HG03469 (cell line): ENCODE measurements around the gene PPBP.
"Not testable (repeated sequence)": the region's sequence is repeated elsewhere in the genome, so short reads cannot be mapped to it uniquely, and the experiment has no call there.

Source experiments
- ATAC-seq: cut with Tn5 transposase; IDR thresholded peaks from one replicate; pipeline ENCODE4 v1.9.1; 2021; ENCODE audit warnings: mild to moderate bottlenecking, moderate library complexity, moderate number of reproducible peaks; ENCODE audit not compliant: unreplicated experiment

The PPBP gene

DNA sequence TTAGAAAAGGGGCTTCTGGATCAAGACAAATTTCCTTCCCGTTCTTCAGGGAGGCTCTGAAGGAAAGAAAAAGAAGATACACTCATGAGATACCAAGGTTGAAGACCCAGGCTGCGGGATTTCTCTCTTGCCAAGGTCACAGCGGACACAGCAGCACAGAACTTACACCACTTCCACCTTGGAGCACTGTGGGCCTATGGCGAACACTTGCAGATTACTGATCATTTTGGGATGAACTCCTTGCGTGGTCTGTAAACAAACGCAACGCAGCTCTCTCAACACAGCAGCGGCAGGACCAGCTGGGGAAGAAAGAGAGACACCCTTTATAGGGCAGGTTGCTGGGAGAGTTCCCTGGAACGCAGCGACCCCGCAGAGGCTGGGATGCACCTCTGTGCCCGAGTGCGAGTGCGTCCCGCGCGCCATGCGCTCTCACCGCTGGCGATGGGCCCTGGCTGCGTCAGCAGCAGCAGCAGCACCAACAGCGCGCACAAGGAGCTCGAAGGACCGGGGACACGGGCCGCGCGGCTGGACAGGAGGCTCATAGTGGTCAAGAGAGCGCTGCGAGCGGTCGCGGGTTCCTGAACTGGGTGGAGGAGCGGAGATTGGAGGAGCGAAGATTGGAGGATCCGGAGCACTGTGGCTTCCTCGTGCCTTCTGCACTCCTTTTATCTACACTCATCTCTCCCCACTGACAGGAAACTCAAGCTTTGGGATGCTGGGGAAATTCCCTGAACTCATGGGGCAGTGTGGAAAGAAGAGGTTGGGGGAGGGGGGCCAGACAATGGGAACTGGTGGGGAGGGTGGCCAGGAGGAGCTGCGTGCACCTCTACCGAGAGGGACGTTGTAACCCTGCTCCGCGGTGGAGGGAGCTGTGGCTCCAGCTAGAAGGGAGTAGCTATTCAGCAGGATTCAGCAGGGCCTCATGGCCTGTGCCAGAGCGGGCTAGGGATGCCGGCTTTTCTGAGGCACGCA, 10.3 kb upstream of the PPBP start, which contains the start of gene CXCL5:
Gene CXCL5 (minus strand): TSS at position 638 of the 972 bp plus-strand sequence. CDS start 96 bp downstream, at position 542.
- no peak for ATAC-seq

DNA sequence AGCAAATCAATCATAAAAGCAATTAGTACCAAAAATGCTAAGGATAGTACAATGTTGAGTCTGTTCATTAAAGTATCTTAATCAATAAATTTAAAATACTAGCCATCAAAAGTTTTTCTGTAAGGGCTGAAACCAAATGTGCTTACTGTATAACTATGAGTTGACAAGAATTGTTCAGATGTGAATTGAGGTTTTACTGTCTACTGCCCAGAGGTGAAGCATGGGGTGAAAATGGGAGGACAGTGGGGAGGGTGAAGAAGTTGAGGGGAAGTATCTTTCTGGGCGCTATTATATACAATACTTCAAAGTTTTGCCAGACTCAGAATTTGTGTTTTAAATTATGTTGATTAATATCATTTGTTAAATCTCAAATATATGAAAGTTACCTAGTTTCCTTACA, 4.1 kb upstream of the PPBP start:
- ATAC-seq, result no peak

DNA sequence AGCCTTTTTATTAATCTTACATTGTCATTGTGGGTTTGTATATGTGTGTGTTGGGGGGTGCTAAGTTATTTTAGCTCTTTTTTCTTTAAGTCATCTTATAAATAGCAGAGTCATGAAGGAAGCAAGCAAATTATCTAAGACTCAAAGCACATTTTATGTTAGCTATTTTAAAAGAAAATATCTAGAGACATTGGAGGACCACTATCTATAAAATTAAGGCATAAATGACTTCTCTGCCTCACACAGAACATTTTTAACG, 3.7 kb upstream of the PPBP start:
- no peak for ATAC-seq

DNA sequence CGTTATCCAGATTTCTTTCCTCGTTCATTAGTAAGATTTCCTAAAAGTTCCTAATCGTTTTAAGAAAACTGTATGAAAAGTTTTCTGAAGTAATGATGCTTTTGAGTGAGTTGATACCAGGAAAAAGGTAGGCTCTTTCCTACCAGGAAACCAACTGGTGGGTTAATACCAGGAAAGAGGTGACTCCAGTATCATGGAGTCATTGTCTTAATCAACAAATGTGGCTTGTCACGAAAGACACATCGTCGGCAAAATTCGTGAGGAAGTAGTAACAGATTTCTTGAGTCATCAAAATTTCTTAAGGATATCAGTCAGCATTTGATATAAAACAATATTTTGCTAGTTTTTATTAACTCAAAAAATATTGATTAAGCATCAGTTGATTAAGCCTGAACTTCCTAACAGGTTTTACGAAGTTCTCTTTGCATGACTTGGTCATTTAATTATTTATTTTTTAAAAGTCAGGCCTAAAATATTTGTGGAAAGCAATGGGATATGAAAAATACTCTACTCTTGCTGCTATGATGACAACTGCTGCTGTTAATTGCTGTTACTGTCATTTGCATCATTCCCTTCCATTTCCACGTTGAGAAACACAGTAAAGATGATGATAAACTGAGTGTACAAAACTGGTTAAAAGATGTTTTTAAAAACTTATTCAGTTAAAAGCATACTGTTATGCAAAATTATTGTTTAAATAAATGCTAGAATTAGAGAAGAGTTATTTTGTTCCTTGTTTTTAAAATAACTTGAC, 3.2 kb upstream of the PPBP start:
- no peak for ATAC-seq

DNA sequence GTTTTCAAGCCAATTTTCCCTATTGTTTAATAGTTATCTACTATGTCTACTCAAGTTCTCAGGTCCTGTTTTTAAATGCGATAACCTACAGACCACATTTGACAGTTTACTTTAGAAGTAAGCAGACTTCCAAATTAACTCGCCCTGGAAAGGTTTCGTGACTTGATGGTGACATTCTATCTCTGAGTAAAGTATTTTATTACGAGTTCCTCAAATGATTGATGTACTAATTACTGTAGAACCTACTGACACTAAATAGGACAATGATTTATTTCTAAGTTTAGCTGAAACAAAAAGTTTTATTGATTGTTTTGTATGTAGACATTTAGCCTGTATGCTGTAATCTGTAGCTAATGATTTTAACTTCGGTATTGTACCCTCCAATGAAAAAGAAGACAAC, 1.9 kb upstream of the PPBP start:
- no peak for ATAC-seq

DNA sequence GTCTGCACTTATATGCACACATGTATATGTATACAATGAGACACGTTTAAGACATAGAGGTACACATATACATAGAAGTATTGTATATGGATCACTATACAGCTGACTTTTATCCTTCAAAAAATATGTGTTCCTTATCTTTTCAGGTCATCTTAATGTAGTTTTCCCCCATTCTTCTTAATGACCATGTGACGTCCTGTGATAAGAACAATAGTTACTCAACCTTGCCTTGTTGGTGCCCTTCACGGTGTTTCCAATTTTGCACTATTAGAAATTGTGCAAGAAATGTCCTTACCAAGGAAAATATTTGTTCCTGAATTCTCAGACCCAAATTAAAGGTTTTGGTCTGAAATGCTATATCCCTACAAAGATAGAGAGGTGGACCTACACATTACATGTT, 1.0 kb upstream of the PPBP start:
- ATAC-seq, result no peak

DNA sequence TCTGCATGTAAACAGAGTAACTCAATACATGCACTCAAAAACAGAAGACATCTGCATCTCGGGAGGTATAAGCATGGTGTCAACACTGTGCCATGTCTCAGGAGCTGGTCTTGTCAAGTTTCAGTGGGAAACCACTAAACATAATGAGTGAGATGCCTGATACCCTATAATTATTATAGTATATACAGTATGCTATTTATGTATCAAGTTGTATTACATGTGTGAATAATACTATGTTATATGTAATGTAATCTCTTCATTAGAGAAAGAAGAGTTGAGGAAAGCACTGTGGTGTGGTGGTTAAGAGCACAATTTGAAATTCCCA, 2.5 kb downstream of the PPBP start:
- no peak for ATAC-seq

DNA sequence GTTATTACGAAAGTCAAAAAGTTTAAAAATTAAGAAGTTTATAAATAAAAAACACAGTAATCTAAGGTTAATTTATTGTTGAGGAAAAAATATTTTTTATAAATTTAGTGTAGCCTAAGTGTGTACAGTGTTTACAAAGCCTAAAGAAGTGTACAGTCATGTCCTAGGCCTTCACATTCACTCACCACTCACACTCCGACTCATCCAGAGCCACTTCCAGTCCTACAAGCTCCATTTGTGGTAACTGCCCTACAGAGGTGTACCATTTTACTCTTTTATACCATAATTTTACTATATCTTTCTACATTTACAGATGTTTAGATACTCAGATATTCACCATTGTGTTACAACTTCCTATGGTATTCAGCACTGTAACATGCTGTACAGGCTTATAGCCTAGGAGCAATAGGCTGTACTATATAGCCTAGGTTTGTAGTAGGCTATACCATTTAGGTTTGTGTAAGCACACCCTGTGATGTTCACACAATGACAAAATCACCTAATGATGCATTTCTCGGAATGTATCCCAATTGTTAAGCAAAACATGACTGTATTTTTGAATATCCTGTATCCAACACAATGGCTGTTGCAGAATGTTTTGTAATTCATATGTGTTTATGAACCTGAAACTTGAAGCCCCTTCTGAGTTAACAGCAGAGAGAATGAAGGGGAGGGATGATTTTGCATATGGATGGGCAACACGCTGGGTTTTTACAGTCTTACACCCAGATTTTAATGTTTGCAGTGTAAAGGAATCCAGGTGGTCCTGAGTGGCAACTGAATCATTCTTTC, 3.1 kb downstream of the PPBP start:
- ATAC-seq, result no peak

DNA sequence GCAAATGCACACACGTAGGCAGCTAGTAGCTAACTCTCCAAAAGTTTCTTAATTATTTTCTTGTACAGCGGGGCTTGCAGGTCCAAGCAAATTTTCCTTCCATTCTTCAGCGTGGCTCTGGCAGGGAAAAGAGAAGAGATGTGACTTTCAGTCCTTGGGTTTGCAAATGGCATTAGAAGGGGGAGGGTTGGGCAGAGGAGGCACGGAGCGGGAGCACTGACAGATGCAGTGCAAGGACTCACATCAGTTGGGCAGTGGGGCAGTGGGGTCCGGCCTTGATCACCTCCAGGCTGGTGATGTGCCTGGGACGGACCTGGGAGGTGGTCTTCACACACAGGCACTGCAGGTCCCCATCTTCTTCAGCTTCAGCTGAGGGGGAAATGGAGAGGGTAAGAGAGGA, 6.8 kb downstream of the PPBP start:
- ATAC-seq, result not testable (repeated sequence)

DNA sequence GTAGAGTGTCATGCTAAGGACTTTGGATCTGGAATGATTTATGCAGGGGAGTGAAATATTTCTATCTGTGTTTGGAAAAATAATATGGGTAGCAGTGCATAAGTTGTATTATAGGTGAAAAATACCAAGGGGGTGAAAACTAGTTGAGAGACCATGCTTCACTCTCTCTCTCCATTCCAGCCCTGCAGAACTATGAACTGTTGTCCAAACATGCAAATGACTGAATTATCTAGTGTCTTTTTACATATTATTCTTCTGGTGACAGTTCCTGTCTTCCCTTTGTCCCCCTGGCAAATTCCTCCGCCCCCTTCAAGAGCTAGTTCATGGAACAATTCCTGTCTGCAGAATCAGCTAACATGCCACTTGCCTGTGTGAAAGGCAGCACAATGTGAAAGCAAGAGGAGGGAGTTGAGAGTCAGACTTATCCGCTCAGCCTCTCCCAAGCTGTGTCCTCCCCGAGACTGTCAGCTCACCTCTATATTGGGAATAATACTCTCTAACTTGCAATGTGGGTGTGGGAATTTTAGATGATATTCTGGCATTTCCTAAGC, 8.5 kb downstream of the PPBP start:
- no peak for ATAC-seq

DNA sequence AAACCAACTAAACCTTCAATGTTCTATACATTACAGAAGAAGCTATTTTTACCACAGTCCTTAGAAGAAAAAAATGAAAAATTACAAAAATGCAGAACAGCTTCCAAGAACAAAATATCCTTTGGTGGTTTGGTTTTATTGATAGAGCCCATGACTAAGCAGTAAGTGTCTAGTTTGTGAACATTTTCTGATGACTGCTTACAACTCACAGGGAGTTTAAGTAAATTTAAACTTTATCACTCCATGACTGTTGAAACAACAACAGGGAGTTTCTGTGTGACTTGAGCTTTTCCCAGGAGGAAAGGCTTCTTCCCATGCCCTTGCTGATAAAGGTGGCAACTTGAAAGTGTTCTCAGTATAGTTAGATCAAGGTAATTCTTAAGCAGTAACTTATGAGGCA, 9.1 kb downstream of the PPBP start:
- no peak for ATAC-seq

DNA sequence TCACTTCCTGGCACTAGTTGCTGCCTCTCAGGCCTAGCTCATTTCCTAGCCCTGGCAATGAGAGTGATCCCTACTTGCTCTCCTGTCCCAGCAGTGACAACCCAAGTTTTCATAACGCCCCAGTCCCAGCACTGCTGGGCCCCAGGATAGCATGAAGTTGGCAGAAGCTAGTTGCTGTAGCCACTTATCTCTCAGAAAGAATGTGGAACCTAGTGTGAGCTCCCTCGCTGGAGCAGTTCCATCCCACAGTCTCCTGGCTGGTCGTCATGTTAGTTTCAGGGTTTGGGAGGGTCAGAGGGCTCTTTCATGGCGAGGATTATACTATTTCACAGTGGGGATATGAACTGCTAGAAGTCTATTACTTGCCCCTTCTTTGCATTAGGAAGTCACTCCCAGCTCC, 11.3 kb downstream of the PPBP start:
- no peak for ATAC-seq

DNA sequence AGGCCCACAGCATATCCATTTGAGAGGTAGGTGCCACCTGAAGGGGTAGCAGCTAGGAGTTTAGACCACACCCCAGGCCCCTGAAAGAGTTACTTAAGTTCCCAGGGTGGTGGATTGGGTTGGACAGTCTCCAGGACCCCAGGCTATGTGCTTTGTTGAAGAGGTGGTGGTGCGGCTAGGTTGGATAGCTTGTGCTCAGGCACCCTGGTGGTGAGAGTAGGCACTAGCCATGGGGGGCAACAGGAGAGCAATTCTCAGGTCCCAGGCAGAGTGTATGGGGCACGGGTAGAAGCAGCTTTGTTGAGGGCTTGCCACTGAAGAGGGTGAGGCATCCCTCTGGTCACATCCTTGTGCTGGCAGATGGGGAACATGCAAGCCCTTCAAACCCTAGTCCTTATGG, 11.8 kb downstream of the PPBP start:
- ATAC-seq, result no peak

DNA sequence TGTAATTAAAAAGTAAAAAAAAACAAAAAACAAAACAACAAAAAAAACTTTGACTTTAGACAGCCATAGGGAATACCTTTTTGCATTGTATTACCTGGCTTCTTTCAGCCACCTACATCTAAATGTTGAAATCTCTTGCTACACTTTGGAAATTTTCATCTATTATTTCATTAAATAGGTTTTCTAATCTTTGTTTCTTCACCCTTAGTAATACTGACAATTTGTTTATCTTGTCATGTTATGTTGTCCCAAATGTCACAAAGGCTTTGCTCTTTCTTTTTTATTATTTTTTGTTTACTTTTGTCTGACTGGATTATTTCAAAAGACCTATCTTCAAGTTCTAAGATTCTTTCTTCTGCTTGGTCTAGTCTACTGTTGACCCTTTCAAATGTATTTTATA, 13.6 kb downstream of the PPBP start:
- ATAC-seq, result no peak

DNA sequence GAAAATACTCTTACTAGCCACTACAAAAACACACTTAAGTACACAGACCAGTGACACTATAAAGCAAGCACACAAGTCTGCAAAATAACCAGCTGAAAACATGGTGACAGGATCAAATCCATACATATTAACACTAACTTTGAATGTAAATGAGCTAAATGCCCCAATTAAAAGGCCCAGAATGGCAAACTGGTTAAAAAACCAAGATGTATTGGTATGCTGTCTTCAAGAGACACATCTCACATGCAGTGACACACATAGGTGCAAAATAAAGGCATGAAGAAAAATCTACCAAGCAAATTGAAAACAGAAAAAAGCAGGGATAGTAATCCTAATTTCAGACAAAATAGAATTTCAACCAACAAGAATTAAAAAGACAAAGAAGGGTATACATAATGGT, 17.0 kb downstream of the PPBP start:
- no peak for ATAC-seq

DNA sequence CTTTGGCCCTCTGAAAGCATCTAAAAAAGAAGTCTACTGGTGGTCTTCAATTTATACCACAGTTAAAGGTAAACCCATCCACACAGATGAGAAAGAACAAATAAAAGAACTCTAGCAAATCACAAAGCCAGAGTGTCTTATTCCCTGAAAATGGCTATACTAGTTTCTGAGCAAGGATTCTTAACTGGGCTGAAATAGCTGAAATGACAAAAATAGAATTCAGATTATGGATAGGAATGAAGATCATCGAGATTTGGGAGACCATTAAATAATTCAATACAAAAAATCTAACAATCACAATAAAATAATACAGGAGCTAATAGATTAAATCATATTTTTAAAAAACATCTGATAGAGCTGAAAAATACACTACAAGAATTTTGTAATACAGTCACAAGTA, 18.0 kb downstream of the PPBP start:
- no peak for ATAC-seq

DNA sequence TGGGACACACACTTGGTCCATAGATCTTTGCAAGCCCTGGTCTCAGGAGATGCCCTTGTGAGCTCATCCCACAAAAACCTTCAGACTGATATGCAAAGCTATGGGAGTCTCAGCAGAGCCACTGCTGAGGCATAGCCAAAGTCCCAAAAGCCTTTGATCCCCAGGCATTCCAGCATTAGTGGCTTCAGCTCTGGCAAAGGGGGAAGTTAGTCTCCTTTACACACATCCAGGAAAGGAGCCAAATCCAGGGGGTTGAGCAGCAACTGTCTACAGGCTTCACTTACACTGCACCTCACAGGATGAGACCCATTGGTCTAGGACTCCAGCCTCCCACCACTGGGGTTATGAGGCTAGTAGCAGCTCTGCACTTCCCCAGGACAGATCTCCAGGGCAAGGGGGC, 20.1 kb downstream of the PPBP start:
- ATAC-seq, result no peak

DNA sequence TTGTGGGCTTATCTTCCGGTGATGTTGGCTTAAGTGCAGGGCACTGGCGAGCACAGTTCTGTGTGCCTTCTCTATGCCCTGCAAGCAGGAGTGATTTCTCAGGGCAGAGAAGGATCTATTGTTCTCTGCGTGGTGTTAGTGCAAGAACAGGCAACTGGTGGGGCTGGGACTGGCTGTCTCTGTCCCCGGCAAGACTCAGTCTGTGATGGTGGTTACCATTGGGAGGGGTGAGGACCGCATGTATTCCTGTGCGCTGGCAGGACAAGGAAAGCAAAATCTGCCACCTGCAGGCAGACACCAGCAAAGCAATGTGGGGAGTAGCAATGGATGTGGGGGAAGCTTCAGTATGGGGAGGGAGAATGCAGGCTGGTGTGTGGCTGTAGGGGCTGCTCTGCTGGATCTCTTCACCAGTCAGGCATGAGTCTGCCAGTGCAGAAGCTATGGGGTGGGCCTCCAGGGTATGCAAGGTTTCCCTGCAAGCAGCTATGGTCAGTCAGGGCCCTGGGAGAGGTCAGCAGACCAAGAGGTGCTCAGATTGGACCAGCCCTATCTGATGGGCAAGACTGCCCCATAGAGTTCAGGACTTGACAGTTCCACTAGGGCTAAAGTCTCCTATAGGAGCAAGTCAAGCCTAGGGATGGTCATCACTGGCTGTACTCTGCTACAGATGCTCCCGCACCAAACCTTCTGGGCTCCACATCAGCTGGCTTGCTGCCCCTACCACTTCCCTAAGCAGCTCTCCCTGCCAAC, 23.0 kb downstream of the PPBP start:
- no peak for ATAC-seq

DNA sequence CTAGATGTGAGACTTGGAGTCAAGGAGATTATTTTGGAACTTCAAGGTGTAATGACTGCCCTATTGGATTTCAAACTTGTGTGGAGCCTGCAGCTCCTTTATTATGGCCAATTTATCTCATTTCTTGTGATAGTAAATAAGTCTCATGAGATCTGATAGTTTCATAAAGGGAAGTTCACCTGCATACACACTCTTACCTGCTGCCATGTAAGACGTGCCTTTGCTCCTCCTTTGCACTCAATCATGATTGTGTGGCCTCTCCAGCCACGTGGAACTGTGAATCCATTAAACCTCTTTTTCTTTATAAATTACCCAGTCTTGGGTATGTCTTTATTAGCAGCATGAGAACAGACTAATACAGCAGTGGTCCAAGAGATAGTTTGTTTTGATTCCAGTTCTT, 25.3 kb downstream of the PPBP start:
- no peak for ATAC-seq

DNA sequence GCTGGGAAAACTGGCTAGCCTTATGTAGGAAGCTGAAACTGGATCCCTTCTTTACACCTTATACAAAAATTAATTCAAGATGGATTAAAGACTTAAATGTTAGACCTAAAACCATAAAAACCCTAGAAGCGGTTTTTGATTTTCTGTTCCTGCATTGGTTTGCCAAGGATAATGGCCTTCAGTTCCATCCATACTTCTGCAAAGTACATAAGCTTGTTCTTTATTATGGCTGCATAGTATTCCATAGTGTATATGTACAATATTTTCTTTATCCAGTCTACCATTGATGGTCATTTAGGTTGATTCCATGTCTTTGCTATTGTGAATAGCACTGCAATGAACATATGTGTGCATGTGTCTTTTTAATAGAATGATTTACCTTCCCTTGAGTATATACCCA, 28.9 kb downstream of the PPBP start:
- ATAC-seq, result not testable (repeated sequence)

DNA sequence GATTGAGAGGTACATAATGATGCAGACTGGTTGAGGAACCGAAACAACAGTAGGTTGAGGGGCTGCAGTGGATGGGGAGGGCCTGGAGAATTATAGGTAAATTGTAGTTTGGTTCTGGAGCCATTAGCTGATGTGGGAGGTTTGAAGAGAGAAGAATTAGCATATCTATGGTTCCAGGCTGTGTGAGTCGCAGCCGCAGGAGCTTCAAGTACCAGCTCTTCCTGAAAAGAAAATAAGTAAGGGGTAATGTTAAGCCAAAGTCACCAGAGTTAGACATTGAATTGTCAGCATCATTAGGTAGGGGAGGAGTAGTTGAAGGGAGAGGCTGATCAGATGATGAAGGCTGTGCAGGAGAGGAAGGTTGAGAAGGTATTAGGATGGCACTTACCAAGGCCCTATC, 35.6 kb downstream of the PPBP start:
- ATAC-seq, result no peak
